NCI-H2107 treated with DMSO at 0.1 percent for 48 hours (cell line): Measurements from ENCODE around the gene IGFALS.
"Not testable (repeated sequence)": the region's sequence is repeated elsewhere in the genome, so short reads cannot be mapped to it uniquely, and the experiment has no call there.

Experiments used
- DNase-seq: peaks from one replicate; lab custom pipeline; 2025; ENCODE audit not compliant: unreplicated experiment; lab: John Stamatoyannopoulos, UW

The IGFALS gene

GRCh38 chr16:1818204-1818872, 24.8 kb upstream of the IGFALS start:
- DNase-seq: no peak

- DNase-seq: no peak
Observed at GRCh38 chr16:1817716-1818115, 24.2 kb upstream of the IGFALS start.

- DNase-seq: no peak
Observed at GRCh38 chr16:1817276-1817589, 23.7 kb upstream of the IGFALS start.

GRCh38 chr16:1816396-1817275, 23.1 kb upstream of the IGFALS start:
- DNase-seq: no peak

GRCh38 chr16:1815461-1815860, 22.0 kb upstream of the IGFALS start:
- DNase-seq: no peak

- DNase-seq: peak; percentile 43
Observed at GRCh38 chr16:1812732-1813163, 19.2 kb upstream of the IGFALS start.

GRCh38 chr16:1810536-1810935, 17.0 kb upstream of the IGFALS start:
- DNase-seq: no peak

- DNase-seq: no peak
Observed at GRCh38 chr16:1810106-1810505, 16.6 kb upstream of the IGFALS start.

GRCh38 chr16:1809281-1809801, 15.8 kb upstream of the IGFALS start:
- no peak for DNase-seq

GRCh38 chr16:1808691-1809090, 15.2 kb upstream of the IGFALS start:
- no peak for DNase-seq

GRCh38 chr16:1807626-1808025, 14.1 kb upstream of the IGFALS start:
- no peak for DNase-seq

GRCh38 chr16:1800701-1801100, 7.2 kb upstream of the IGFALS start:
- DNase-seq: no peak

GRCh38 chr16:1799263-1799662, 5.8 kb upstream of the IGFALS start:
- DNase-seq: not testable (repeated sequence)

- no peak for DNase-seq
Observed at GRCh38 chr16:1794908-1795666, 1.6 kb upstream of the IGFALS start.

- peak; percentile 58 for DNase-seq
Observed at GRCh38 chr16:1794221-1794871, 841 bp upstream of the IGFALS start.

GRCh38 chr16:1792836-1793577, 498 bp downstream of the IGFALS start:
- DNase-seq: no peak

- no peak for DNase-seq
Observed at GRCh38 chr16:1791943-1792812, 1.3 kb downstream of the IGFALS start.

GRCh38 chr16:1791256-1791942, 2.1 kb downstream of the IGFALS start:
- DNase-seq: no peak
